Lower leg skin (tissue), 3 donors: Measurements from ENCODE around the gene DNAJC8.

Experiments used
- CTCF ChIP-seq, 3 donors: fragments of 450-650 bp; IDR thresholded peaks; one replicate each; pipeline ENCODE4 v1.5.1; 2016; ENCODE audit warnings: antibody characterized with exemption in 3 of 3, mild to moderate bottlenecking in 3 of 3, moderate library complexity in 2 of 3
- POLR2A ChIP-seq, 2 donors: fragments of 450-650 bp; IDR thresholded peaks; one replicate each; pipeline ENCODE4 v1.6.1; 2016 to 2017; ENCODE audit warnings: antibody characterized with exemption in 2 of 2, mild to moderate bottlenecking in 1 of 2, moderate library complexity in 1 of 2

DNA sequence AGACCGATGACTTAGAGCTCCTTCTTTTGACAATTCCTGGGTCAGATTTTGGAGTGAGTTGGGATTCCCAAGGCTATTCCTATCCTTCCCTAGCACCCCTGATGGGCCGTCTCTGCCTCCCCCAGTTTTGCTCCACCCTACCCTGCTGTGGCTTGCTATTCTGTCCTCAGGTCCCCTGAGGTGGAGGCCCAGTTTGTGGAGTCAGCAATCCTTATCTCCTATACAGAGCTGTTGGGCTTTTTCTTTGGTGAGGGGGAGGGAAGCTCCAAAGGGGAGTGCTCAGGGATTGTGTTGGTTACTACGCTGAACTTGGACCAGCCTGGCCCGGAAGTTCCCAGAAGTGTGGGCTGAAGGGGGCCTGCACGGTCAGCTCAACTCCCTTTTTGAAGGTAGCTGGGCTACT lies 34.1 kb upstream of the DNAJC8 start:
- TF ChIP-seq CTCF (IDR thresholded peaks at IDR 0.05) (no peak), POLR2A (IDR thresholded peaks at IDR 0.05) (no peak)
